ENCODE results near the gene MAP2K2. TPM values are rescaled to one million over a fixed set of nuclear protein-coding genes. Genes with fewer than 3 reads are reported as not detected.
A peak's percentile ranks its signal among the peaks of the same experiment; 100 is the strongest.

The MAP2K2 gene
- total RNA-seq, 1 experiment from 2014 or later = 171 TPM

- Mint-ChIP-seq H3K4me3 (ENCODE audit: unreplicated experiment) (peak overlapping the region; percentile 68), H3K9me3 (ENCODE audit: unreplicated experiment) (no peaks in the 10 kb centered on the region), H3K36me3 (ENCODE audit: insufficient read depth, unreplicated experiment) (peaks cover 37% of the 10 kb centered on the region), H3K4me1 (ENCODE audit: insufficient read depth, unreplicated experiment) (peaks cover 17% of the 10 kb centered on the region), H3K27ac (ENCODE audit: low read depth, unreplicated experiment) (peak overlapping the region; percentile 19), H3K27me3 (ENCODE audit: insufficient read depth, unreplicated experiment) (no peaks in the 10 kb centered on the region)
- CTCF ChIA-PET = interaction anchor here (0.7 kb wide), 1 partner anchor 912 kb away, joined by 3 read pairs; no protein-coding TSS in a partner anchor
- DNase-seq (ENCODE audit: unreplicated experiment) = peak; percentile 90
- POLR2A ChIA-PET = interaction anchor here (0.9 to 4.2 kb wide), 8 partner anchors 9 to 560 kb away, joined by 3 to 20 read pairs (median 4); partner anchors contain the start of genes DAPK3, DOHH, EEF2 and PIAS4
- TF ChIP-seq CTCF (IDR thresholded peaks at IDR 0.05; ENCODE audit: unreplicated experiment) = no peak
- BruUV-seq (replicated peaks) = no TSS peak
- intact Hi-C loops (cut with micrococcal nuclease) = loop anchor here (1.0 to 10.0 kb wide), 2 partner anchors 9 to 144 kb away; no protein-coding TSS in a partner anchor
Observed at GRCh38 chr19:4061178-4061682, 62.7 kb downstream of the MAP2K2 start.

GRCh38 chr19:4060621-4061177 lies 63.2 kb downstream of the MAP2K2 start:
- DNase-seq (ENCODE audit: unreplicated experiment) = no peak
- Mint-ChIP-seq H3K9me3 (ENCODE audit: unreplicated experiment) (no peaks in the 10 kb centered on the region), H3K27me3 (ENCODE audit: insufficient read depth, unreplicated experiment) (no peaks in the 10 kb centered on the region), H3K4me1 (ENCODE audit: insufficient read depth, unreplicated experiment) (peaks cover 17% of the 10 kb centered on the region), H3K36me3 (ENCODE audit: insufficient read depth, unreplicated experiment) (peaks cover 40% of the 10 kb centered on the region), H3K27ac (ENCODE audit: low read depth, unreplicated experiment) (peak overlapping the region; percentile 70), H3K4me3 (ENCODE audit: unreplicated experiment) (peak overlapping the region; percentile 68)
- ChIA-PET POLR2A (interaction anchor here (0.6 to 4.2 kb wide), 8 partner anchors 8 to 1976 kb away, joined by 4 to 20 read pairs (median 4); partner anchors contain the start of genes DOHH, EEF2 and PIAS4), CTCF (interaction anchor here (0.6 to 0.7 kb wide), 3 partner anchors 92 to 913 kb away, joined by 3 to 6 read pairs (median 3); no protein-coding TSS in a partner anchor)
- no peak for TF ChIP-seq CTCF (IDR thresholded peaks at IDR 0.05; ENCODE audit: unreplicated experiment)
- BruUV-seq (replicated peaks) = no TSS peak
- intact Hi-C loops (cut with micrococcal nuclease) = loop anchor here (1.0 to 10.0 kb wide), 2 partner anchors 8 to 144 kb away; no protein-coding TSS in a partner anchor

GRCh38 chr19:4059891-4060620 lies 63.9 kb downstream of the MAP2K2 start:
- POLR2A ChIA-PET = interaction anchor here (0.6 to 3.9 kb wide), 3 partner anchors 71 to 1976 kb away, joined by 4 to 19 read pairs (median 4); partner anchors contain the start of gene EEF2
- Mint-ChIP-seq H3K9me3 (ENCODE audit: unreplicated experiment) (no peaks in the 10 kb centered on the region), H3K36me3 (ENCODE audit: insufficient read depth, unreplicated experiment) (peaks cover 47% of the 10 kb centered on the region), H3K4me3 (ENCODE audit: unreplicated experiment) (peak overlapping the region; percentile 68), H3K27ac (ENCODE audit: low read depth, unreplicated experiment) (peak overlapping the region; percentile 70), H3K4me1 (ENCODE audit: insufficient read depth, unreplicated experiment) (peaks cover 17% of the 10 kb centered on the region), H3K27me3 (ENCODE audit: insufficient read depth, unreplicated experiment) (no peaks in the 10 kb centered on the region)
- BruUV-seq (replicated peaks) = no TSS peak
- DNase-seq (ENCODE audit: unreplicated experiment) = peak; percentile 80
- CTCF ChIA-PET = interaction anchor here (0.6 to 0.7 kb wide), 2 partner anchors 91 to 142 kb away, joined by 3 to 6 read pairs; no protein-coding TSS in a partner anchor
- TF ChIP-seq CTCF (IDR thresholded peaks at IDR 0.05; ENCODE audit: unreplicated experiment) = no peak
- intact Hi-C loops (cut with micrococcal nuclease) = loop anchor here (5.0 to 10.0 kb wide), 2 partner anchors 73 to 145 kb away; partner anchors contain the start of gene EEF2

Data from MCF 10A (cell line).